K562 (cell line): Measurements from ENCODE around the gene LRP1B. TPM values are rescaled to one million over a fixed set of nuclear protein-coding genes. Genes with fewer than 3 reads are reported as not detected.

ENCODE experiments used
- ATAC-seq: fragments of 200-7000 bp; cut with Tn5 transposase; 3 replicates; pipeline ENCODE4 v1.9.1; 2020; ENCODE audit warnings: moderate library complexity
- BruUV-seq: library from RNA; stranded (reverse); fragments of 400-500 nt; replicated peaks from 2 replicates; lab custom pipeline; 2021; lab: Mats Ljungman, UMichigan
- CTCF ChIA-PET: fragments of 300-600 bp; formaldehyde crosslinking; extraction: SDS; loops from one replicate; lab custom pipeline; 2021; ENCODE audit warnings: low intra/inter-chr PET ratio; lab: Yijun Ruan, JAX
- POLR2A ChIA-PET: fragments of 300-600, 350-650 bp; sonication (Branson Sonifier 250); formaldehyde crosslinking; extraction: SDS; loops from one replicate; lab custom pipeline; 2021; ENCODE audit warnings: antibody characterized with exemption, inconsistent platforms; lab: Yijun Ruan, JAX
- DNase-seq, 4 experiments: peaks; one replicate each; pipeline versions ENCODE4 v3.0.0 to v3.0.0-alpha.2; 2011 to 2018; ENCODE audit warnings: low spot score in 3 of 4, mixed read lengths in 3 of 4; ENCODE audit errors: extremely low read depth in 1 of 4
- FAIRE-seq: peaks from 2 replicates; lab custom pipeline; 2011; peaks lifted over from hg19 to GRCh38; lab: Jason Lieb, UNC
- H2AFZ ChIP-seq: 2 replicates; pipeline ENCODE4 v1.6.0; 2011; ENCODE audit warnings: low read depth, low read length, control low read depth, inconsistent platforms
- H3K27ac ChIP-seq: fragments of 200-600 bp; 3 replicates; pipeline ENCODE4 v1.8.0; 2011; ENCODE audit warnings: low read depth, mild to moderate bottlenecking, control low read depth, inconsistent platforms, low read length, moderate library complexity, mixed read lengths; ENCODE audit errors: extremely low read depth
- H3K27me3 ChIP-seq, 2 experiments: fragments of 300-600 bp in 1 of 2; 2 replicates in 1 of 2; 3 replicates in 1 of 2; pipeline versions ENCODE4 v1.6.0 to v1.8.0; 2011; ENCODE audit warnings: inconsistent platforms in 2 of 2, low read length in 2 of 2, mild to moderate bottlenecking in 1 of 2, mixed read lengths in 1 of 2, moderate library complexity in 1 of 2; ENCODE audit not compliant: control insufficient read depth in 2 of 2, insufficient read depth in 2 of 2
- H3K36me3 ChIP-seq: fragments of 300-600 bp; 3 replicates; pipeline ENCODE4 v1.8.0; 2011; ENCODE audit warnings: mild to moderate bottlenecking, low read length, inconsistent platforms; ENCODE audit not compliant: control insufficient read depth, insufficient read depth
- H3K4me1 ChIP-seq, 2 experiments: fragments of 200-600 bp in 1 of 2; replicated peaks in 1 of 2; 2 replicates in 1 of 2; 3 replicates in 1 of 2; pipeline versions ENCODE4 v1.5.1 to v1.8.0; 2011; ENCODE audit warnings: inconsistent platforms in 2 of 2, low read length in 2 of 2, mild to moderate bottlenecking in 1 of 2, mixed read lengths in 1 of 2, moderate library complexity in 1 of 2; ENCODE audit not compliant: control insufficient read depth in 2 of 2, insufficient read depth in 2 of 2
- H3K4me2 ChIP-seq: 2 replicates; pipeline ENCODE4 v1.6.1; 2011; ENCODE audit warnings: low read length, control low read depth, inconsistent platforms, mixed read lengths; ENCODE audit not compliant: insufficient read depth
- H3K4me3 ChIP-seq: fragments of 200-600 bp; sonication (generic), shearing (Covaris generic); 2 replicates; pipeline ENCODE4 v1.5.1; 2016; ENCODE audit warnings: control low read depth, inconsistent platforms
- H3K79me2 ChIP-seq: fragments of 200-600 bp; 3 replicates; pipeline ENCODE4 v1.8.0; 2011; ENCODE audit warnings: low read length, inconsistent platforms; ENCODE audit not compliant: control insufficient read depth, insufficient read depth
- H3K9ac ChIP-seq, 2 experiments: 2 replicates each; pipeline versions ENCODE4 v1.6.0 to v1.6.1; 2011; ENCODE audit warnings: low read depth in 2 of 2, low read length in 2 of 2, control low read depth in 1 of 2, inconsistent platforms in 1 of 2, mild to moderate bottlenecking in 1 of 2, mixed read lengths in 1 of 2; ENCODE audit not compliant: insufficient read depth in 1 of 2
- H3K9me1 ChIP-seq: one replicate; pipeline ENCODE4 v1.6.0; 2011; ENCODE audit warnings: inconsistent platforms, mild to moderate bottlenecking, low read length, moderate library complexity; ENCODE audit not compliant: control insufficient read depth, insufficient read depth
- H3K9me3 ChIP-seq: replicated peaks from 2 replicates; pipeline ENCODE4 v1.5.1; 2011; ENCODE audit warnings: low read depth, low read length, inconsistent platforms; ENCODE audit not compliant: control insufficient read depth, insufficient read depth
- H4K20me1 ChIP-seq: replicated peaks from 2 replicates; pipeline ENCODE4 v1.6.1; 2011; ENCODE audit warnings: low read length, inconsistent platforms, mixed read lengths; ENCODE audit not compliant: control insufficient read depth, insufficient read depth
- CHD4 ChIP-seq: fragments of 200-600 bp; sonication (generic); IDR thresholded peaks from 3 replicates; pipeline ENCODE4 v1.6.1; 2012; ENCODE audit warnings: low read depth, mild to moderate bottlenecking, mixed read lengths, low read length, inconsistent platforms; ENCODE audit not compliant: insufficient read depth, insufficient replicate concordance, poor library complexity, severe bottlenecking
- FOXJ3 ChIP-seq: sonication (generic); formaldehyde crosslinking; IDR thresholded peaks from 2 replicates; pipeline ENCODE4 v1.4.0; 2020; ENCODE audit warnings: mild to moderate bottlenecking, missing genetic modification reagents
- GTF2E2 ChIP-seq: fragments of 200-800 bp; sonication (Bioruptor generic); IDR thresholded peaks from 2 replicates; pipeline ENCODE4 v1.6.1; 2016; ENCODE audit warnings: missing genetic modification characterization, missing compliant biosample characterization
- MEF2D ChIP-seq: conservative IDR thresholded peaks from 2 replicates; pipeline ENCODE4 v1.6.1; 2016; ENCODE audit warnings: low read depth, missing genetic modification characterization, missing compliant biosample characterization
- NBN ChIP-seq: fragments of 450-650 bp; IDR thresholded peaks from 2 replicates; pipeline ENCODE4 v1.6.1; 2016; ENCODE audit warnings: low read depth, mild to moderate bottlenecking
- NR4A1 ChIP-seq, 2 experiments: fragments of 250-450 bp in 1 of 2; fragments of 450-650 bp in 1 of 2; sonication (Bioruptor Pico) in 1 of 2; IDR thresholded peaks; 2 replicates each; pipeline versions ENCODE4 v1.4.0 to v1.6.1; 2016 to 2020; ENCODE audit warnings: mild to moderate bottlenecking in 2 of 2, missing compliant biosample characterization in 1 of 2, missing genetic modification characterization in 1 of 2, moderate library complexity in 1 of 2
- SMAD2 ChIP-seq: fragments of 150-350 bp; IDR thresholded peaks from 2 replicates; pipeline ENCODE4 v1.6.1; 2014; ENCODE audit warnings: low read depth, mild to moderate bottlenecking, low read length
- ZBTB49 ChIP-seq: sonication (generic); formaldehyde crosslinking; IDR thresholded peaks from 2 replicates; pipeline ENCODE4 v1.8.0; 2022; ENCODE audit warnings: missing genetic modification reagents, mild to moderate bottlenecking, borderline replicate concordance
- ZNF561 ChIP-seq: fragments of 450-650 bp; formaldehyde crosslinking; conservative IDR thresholded peaks from 2 replicates; pipeline ENCODE4 v1.4.0; 2020; ENCODE audit warnings: mild to moderate bottlenecking, moderate library complexity
- in situ Hi-C: fragments of 300-500 bp; cut with MboI; formaldehyde crosslinking; loops from 4 replicates; pipeline ENCODE4 v1.15.0; 2018; ENCODE audit warnings: inconsistent platforms, mixed read lengths
- intact Hi-C: fragments of 100-400 bp; cut with micrococcal nuclease; formaldehyde crosslinking; loops from 2 replicates; pipeline ENCODE4 v1.14.2; 2022
- polyA plus RNA-seq, 8 experiments: library from polyadenylated mRNA; depleted of rRNA in 4 of 8; stranded (reverse) in 5 of 8; unstranded in 3 of 8; fragments of >200 nt; fragmentation: Nextera tagmentation in 2 of 8; fragmentation: Illumina TruSeq in 1 of 8; extraction: Ambion mirVana in 2 of 8; extraction: Trizol in 1 of 8; gene quantifications; 2 replicates each; pipeline versions ENCODE4 v1.2.1 to v1.2.3, GENCODE V29; 2011 to 2014; ENCODE audit warnings: inconsistent platforms in 1 of 8, missing spikeins in 1 of 8
- total RNA-seq, 7 experiments: library from RNA; depleted of rRNA in 6 of 7; stranded (reverse); fragments of >200 nt in 6 of 7; fragmentation: Illumina TruSeq in 2 of 7; extraction: Trizol in 2 of 7; gene quantifications; 2 replicates each; pipeline versions ENCODE4 v1.2.1 to v1.2.3, GENCODE V29; 2011 to 2021; ENCODE audit warnings: low replicate concordance in 1 of 7
- TF ChIP-seq, protein P1 (sequence below), 2 experiments: fragments of 450-650 bp; IDR thresholded peaks; 2 replicates each; pipeline ENCODE4 v1.6.1; 2016; ENCODE audit warnings: mild to moderate bottlenecking in 2 of 2, borderline replicate concordance in 1 of 2, low read depth in 1 of 2, moderate library complexity in 1 of 2

Gene LRP1B
- total and polyA plus RNA-seq, 9 of the 15 experiments (the other 6 are each of a cell fraction or from before 2014, with no cell fraction given) = not detected

- POLR2A ChIA-PET = no interaction called here
- Histone ChIP-seq H3K27ac (no peak overlapping the region), H4K20me1 (no peaks in the 10 kb centered on the region), H3K9me3 (no peaks in the 10 kb centered on the region), H3K4me3 (no peak overlapping the region), H3K4me1 (no peaks in the 10 kb centered on the region), H3K9ac (no peak overlapping the region), H2AFZ (no peak overlapping the region), H3K79me2 (no peaks in the 10 kb centered on the region), H3K27me3 (no peaks in the 10 kb centered on the region), H3K36me3 (no peaks in the 10 kb centered on the region), H3K9me1 (no peaks in the 10 kb centered on the region), H3K4me2 (no peak overlapping the region)
- no peak for ATAC-seq
- CTCF ChIA-PET = no interaction called here
- DNase-seq = no peak
- BruUV-seq = no TSS peak
- intact Hi-C loops = no loop called here
- FAIRE-seq = no peak
- in situ Hi-C loops = no loop called here
- TF ChIP-seq SMAD2 (no peak), NBN (no peak), NR4A1 (CRISPR knock-in tag; IDR thresholded peaks at IDR 0.05) (no peak), NR4A1 (tag; IDR thresholded peaks at IDR 0.05) (no peak), MEF2D (no peak), ZBTB49 (CRISPR knock-in tag) (no peak), CHD4 (no peak), FOXJ3 (no peak), ZNF561 (no peak), GTF2E2 (no peak)
- TF ChIP-seq, protein P1, sequence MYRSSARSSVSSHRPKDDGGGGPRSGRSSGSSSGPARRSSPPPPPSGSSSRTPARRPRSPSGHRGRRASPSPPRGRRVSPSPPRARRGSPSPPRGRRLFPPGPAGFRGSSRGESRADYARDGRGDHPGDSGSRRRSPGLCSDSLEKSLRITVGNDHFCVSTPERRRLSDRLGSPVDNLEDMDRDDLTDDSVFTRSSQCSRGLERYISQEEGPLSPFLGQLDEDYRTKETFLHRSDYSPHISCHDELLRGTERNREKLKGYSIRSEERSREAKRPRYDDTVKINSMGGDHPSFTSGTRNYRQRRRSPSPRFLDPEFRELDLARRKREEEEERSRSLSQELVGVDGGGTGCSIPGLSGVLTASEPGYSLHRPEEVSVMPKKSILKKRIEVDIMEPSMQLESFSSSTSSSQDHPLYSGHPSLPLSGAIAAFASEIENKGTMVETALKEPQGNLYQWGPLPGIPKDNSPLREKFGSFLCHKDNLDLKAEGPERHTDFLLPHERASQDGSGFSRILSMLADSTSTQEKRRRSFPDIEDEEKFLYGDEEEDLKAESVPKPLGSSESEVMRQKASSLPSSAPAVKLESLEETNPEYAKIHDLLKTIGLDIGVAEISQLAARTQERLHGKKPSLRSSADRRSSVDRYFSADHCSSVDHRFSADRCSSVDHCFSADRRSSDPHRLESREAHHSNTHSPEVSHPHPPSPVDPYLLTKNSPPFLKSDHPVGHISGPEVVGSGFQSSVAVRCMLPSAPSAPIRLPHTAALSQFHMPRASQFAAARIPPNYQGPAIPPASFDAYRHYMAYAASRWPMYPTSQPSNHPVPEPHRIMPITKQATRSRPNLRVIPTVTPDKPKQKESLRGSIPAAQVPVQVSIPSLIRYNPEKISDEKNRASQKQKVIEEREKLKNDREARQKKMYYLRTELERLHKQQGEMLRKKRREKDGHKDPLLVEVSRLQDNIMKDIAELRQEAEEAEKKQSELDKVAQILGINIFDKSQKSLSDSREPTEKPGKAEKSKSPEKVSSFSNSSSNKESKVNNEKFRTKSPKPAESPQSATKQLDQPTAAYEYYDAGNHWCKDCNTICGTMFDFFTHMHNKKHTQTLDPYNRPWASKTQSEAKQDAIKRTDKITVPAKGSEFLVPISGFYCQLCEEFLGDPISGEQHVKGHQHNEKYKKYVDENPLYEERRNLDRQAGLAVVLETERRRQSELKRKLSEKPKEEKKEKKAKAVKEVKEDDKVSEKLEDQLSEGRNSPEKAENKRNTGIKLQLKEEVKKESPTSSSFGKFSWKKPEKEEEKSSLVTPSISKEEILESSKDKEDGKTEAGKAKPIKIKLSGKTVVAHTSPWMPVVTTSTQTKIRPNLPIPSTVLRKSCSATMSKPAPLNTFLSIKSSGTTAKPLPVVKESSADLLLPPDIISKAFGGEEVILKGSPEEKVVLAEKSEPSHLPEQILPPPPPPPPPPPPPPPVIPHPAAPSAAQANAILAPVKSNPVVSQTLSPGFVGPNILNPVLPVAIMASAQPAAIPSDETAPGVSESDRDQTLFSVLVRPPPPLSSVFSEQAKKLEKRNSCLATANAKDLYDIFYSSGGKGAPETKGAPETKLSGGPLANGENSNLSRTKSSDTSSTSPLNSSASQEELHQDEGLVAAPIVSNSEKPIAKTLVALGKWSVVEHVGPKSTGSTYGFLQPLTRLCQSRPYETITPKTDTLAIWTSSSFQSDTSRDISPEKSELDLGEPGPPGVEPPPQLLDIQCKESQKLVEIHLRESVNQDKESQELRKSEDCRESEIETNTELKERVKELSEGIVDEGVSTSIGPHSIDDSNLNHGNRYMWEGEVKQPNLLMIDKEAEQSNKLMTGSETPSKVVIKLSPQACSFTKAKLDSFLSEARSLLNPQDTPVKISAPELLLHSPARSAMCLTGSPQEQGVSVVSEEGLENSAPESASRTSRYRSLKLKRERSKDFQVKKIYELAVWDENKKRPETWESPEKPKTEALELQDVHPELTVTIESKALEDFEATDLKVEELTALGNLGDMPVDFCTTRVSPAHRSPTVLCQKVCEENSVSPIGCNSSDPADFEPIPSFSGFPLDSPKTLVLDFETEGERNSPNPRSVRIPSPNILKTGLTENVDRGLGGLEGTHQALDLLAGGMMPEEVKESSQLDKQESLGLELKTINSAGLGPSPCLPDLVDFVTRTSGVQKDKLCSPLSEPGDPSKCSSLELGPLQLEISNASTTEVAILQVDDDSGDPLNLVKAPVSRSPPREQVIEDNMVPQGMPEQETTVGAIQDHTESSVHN (IDR thresholded peaks at IDR 0.05; ENCODE audit: borderline replicate concordance in 1 of 2, low read depth in 1 of 2) = no peak
Observed at GRCh38 chr2:140308706-140309105, 1822.1 kb downstream of the LRP1B start.
